Testis (tissue), 2 donors: ENCODE data around the gene CALML3.

Experiments
- CTCF ChIP-seq, 3 experiments: fragments of 450-650 bp in 2 of 3; fragments of 200-600 bp in 1 of 3; sonication (generic) in 1 of 3; IDR thresholded peaks; one replicate each; pipeline ENCODE4 v1.5.1; 2016 to 2019; ENCODE audit warnings: antibody characterized with exemption in 3 of 3, mild to moderate bottlenecking in 2 of 3, moderate library complexity in 1 of 3
- POLR2A ChIP-seq: fragments of 450-650 bp; IDR thresholded peaks from one replicate; pipeline ENCODE4 v1.6.1; 2017; ENCODE audit warnings: antibody characterized with exemption, mild to moderate bottlenecking, moderate library complexity

GRCh38 chr10:5525561-5526341 is 990 bp downstream of the CALML3 start:
- no peak for TF ChIP-seq CTCF (IDR thresholded peaks at IDR 0.05)
- TF ChIP-seq POLR2A: no peak
